Smooth muscle cell (in vitro differentiated cells): ENCODE results near the gene RASAL1. TPM values are rescaled to one million over a fixed set of nuclear protein-coding genes. Genes with fewer than 3 reads are reported as not detected.

Source experiments
- DNase-seq: peaks from one replicate; lab custom pipeline; 2025; ENCODE audit not compliant: unreplicated experiment; lab: John Stamatoyannopoulos, UW
- H2AFZ ChIP-seq: fragments of 200-600 bp; sonication (generic); 2 replicates; pipeline ENCODE4 v1.6.0; 2016; ENCODE audit warnings: antibody characterized with exemption, low read depth, mild to moderate bottlenecking
- H3F3A ChIP-seq: fragments of 200-600 bp; sonication (generic); 2 replicates; pipeline ENCODE4 v1.6.0; 2017; ENCODE audit warnings: antibody characterized with exemption, low read depth
- H3K27ac ChIP-seq: fragments of 200-600 bp; sonication (generic); 2 replicates; pipeline ENCODE4 v1.5.1; 2016; ENCODE audit warnings: low read depth, mild to moderate bottlenecking
- H3K27me3 ChIP-seq: fragments of 200-600 bp; sonication (generic); 2 replicates; pipeline ENCODE4 v1.6.1; 2016; ENCODE audit warnings: low read depth, mild to moderate bottlenecking
- H3K36me3 ChIP-seq: fragments of 200-600 bp; sonication (generic); 2 replicates; pipeline ENCODE4 v1.5.1; 2016; ENCODE audit warnings: low read depth
- H3K4me1 ChIP-seq: fragments of 200-600 bp; sonication (generic); 2 replicates; pipeline ENCODE4 v1.5.1; 2016; ENCODE audit warnings: low read depth
- H3K4me2 ChIP-seq: fragments of 200-600 bp; sonication (generic); 2 replicates; pipeline ENCODE4 v1.6.0; 2016; ENCODE audit warnings: mild to moderate bottlenecking
- H3K4me3 ChIP-seq: fragments of 200-600 bp; sonication (generic); 2 replicates; pipeline ENCODE4 v1.5.1; 2016; ENCODE audit warnings: mild to moderate bottlenecking
- H3K79me2 ChIP-seq: fragments of 200-600 bp; sonication (generic); 2 replicates; pipeline ENCODE4 v1.6.0; 2016; ENCODE audit warnings: low read depth, mild to moderate bottlenecking
- H3K9ac ChIP-seq: fragments of 200-600 bp; sonication (generic); 2 replicates; pipeline ENCODE4 v1.6.0; 2016; ENCODE audit warnings: low read depth
- H3K9me3 ChIP-seq: fragments of 200-600 bp; sonication (generic); replicated peaks from 2 replicates; pipeline ENCODE4 v1.5.1; 2016; ENCODE audit warnings: low read depth
- H4K20me1 ChIP-seq: fragments of 200-600 bp; sonication (generic); 2 replicates; pipeline ENCODE4 v1.6.0; 2016; ENCODE audit warnings: low read depth
- CTCF ChIP-seq: fragments of 200-600 bp; sonication (generic); IDR thresholded peaks from 2 replicates; pipeline ENCODE4 v1.5.1; 2017; ENCODE audit warnings: borderline replicate concordance, mild to moderate bottlenecking, antibody characterized with exemption; ENCODE audit not compliant: insufficient read depth, poor library complexity, severe bottlenecking
- WGBS: methylation state at CpG from one replicate; pipeline ENCODE4 v1.1.7; 2016; ENCODE audit warnings: low lambda C conversion rate; 5-methylcytosine and 5-hydroxymethylcytosine counted together
- polyA plus RNA-seq: library from polyadenylated mRNA; unstranded; fragments of >200 nt; fragmentation: Nextera tagmentation; extraction: Ambion mirVana; gene quantifications from 2 replicates; pipeline ENCODE4 v1.2.1, GENCODE V29; 2016
- total RNA-seq: library from RNA; depleted of rRNA; stranded (reverse); fragments of >200 nt; gene quantifications from 2 replicates; pipeline ENCODE4 v1.2.3, GENCODE V29; 2014

The RASAL1 gene
- total and polyA plus RNA-seq, 2 experiments from 2014 or later = not detected

- WGBS = 82% methylated on average over 21 of the region's 21 CpGs
- no peaks in the 10 kb centered on the region for H3K9me3 ChIP-seq
These were observed 64.1 kb downstream of the RASAL1 start for GRCh38 chr12:113071135-113072112.

GRCh38 chr12:113070117-113070906 lies 65.2 kb downstream of the RASAL1 start:
- Histone ChIP-seq H3K36me3 (no peaks in the 10 kb centered on the region), H3K79me2 (no peaks in the 10 kb centered on the region), H3K4me2 (no peak overlapping the region), H3K4me1 (no peaks in the 10 kb centered on the region), H3K4me3 (no peak overlapping the region), H3K9ac (no peak overlapping the region), H4K20me1 (no peaks in the 10 kb centered on the region), H3F3A (no peaks in the 10 kb centered on the region), H3K9me3 (no peaks in the 10 kb centered on the region), H3K27me3 (peaks cover 12% of the 10 kb centered on the region), H2AFZ (no peak overlapping the region), H3K27ac (no peak overlapping the region)
- no peak for TF ChIP-seq CTCF
- no peak for DNase-seq
- 83% methylated on average over 15 of the region's 15 CpGs for WGBS

More at GRCh38 chr12:113071135-113072112, 64.1 kb downstream of the RASAL1 start:
- no peak for DNase-seq
- no peak for TF ChIP-seq CTCF
- Histone ChIP-seq H3K4me1 (no peaks in the 10 kb centered on the region), H3F3A (no peaks in the 10 kb centered on the region), H3K4me2 (no peak overlapping the region), H2AFZ (no peak overlapping the region), H3K4me3 (no peak overlapping the region), H4K20me1 (no peaks in the 10 kb centered on the region), H3K79me2 (no peaks in the 10 kb centered on the region), H3K27me3 (peaks cover 23% of the 10 kb centered on the region), H3K27ac (no peak overlapping the region), H3K9ac (no peak overlapping the region), H3K36me3 (no peaks in the 10 kb centered on the region)

- no peak overlapping the region for H3K27ac ChIP-seq
- no peak overlapping the region for H3K4me2 ChIP-seq
- no peaks in the 10 kb centered on the region for H3K36me3 ChIP-seq
- H3K79me2 ChIP-seq = no peaks in the 10 kb centered on the region
- no peaks in the 10 kb centered on the region for H3K4me1 ChIP-seq
- no peak for TF ChIP-seq CTCF
- 94% methylated on average over 6 of the region's 6 CpGs for WGBS
- DNase-seq = no peak
- no peaks in the 10 kb centered on the region for H3F3A ChIP-seq
- H3K27me3 ChIP-seq = peaks cover 6% of the 10 kb centered on the region
- no peak overlapping the region for H3K9ac ChIP-seq
- no peak overlapping the region for H3K4me3 ChIP-seq
- H3K9me3 ChIP-seq = no peaks in the 10 kb centered on the region
- H2AFZ ChIP-seq = no peak overlapping the region
- no peaks in the 10 kb centered on the region for H4K20me1 ChIP-seq
These were observed 65.8 kb downstream of the RASAL1 start for GRCh38 chr12:113069751-113070116.
